GM06990 (cell line): ENCODE measurements around the gene KAT5.
"Not testable (repeated sequence)": the region's sequence is repeated elsewhere in the genome, so short reads cannot be mapped to it uniquely, and the experiment has no call there.

Source experiments
- DNase-seq: peaks from one replicate; pipeline ENCODE4 v3.0.0-alpha.2; 2011; ENCODE audit not compliant: insufficient read length; ENCODE audit errors: extremely low read depth
- H3K27me3 ChIP-seq: replicated peaks from 2 replicates; pipeline ENCODE4 v1.6.0; 2011; ENCODE audit warnings: low read length; ENCODE audit not compliant: control insufficient read depth, insufficient read depth
- H3K36me3 ChIP-seq: 2 replicates; pipeline ENCODE4 v1.5.1; 2011; ENCODE audit warnings: low read length; ENCODE audit not compliant: control insufficient read depth, insufficient read depth
- H3K4me3 ChIP-seq: replicated peaks from 2 replicates; pipeline ENCODE4 v1.5.1; 2011; ENCODE audit warnings: low read depth, mild to moderate bottlenecking, control low read depth, low read length
- CTCF ChIP-seq: IDR thresholded peaks from 2 replicates; pipeline ENCODE4 v1.5.1; 2011; ENCODE audit warnings: low read length, control low read depth, mild to moderate bottlenecking, inconsistent platforms; ENCODE audit not compliant: insufficient read depth, poor library complexity, severe bottlenecking

The KAT5 gene

GRCh38 chr11:65745049-65745448 lies 33.0 kb downstream of the KAT5 start:
- no peak for DNase-seq
- no peak overlapping the region for H3K4me3 ChIP-seq
- TF ChIP-seq CTCF, result no peak
- H3K27me3 ChIP-seq, result no peaks in the 10 kb centered on the region; the same call in none of the 2 replicates
- H3K36me3 ChIP-seq, result no peaks in the 10 kb centered on the region

GRCh38 chr11:65762169-65762568 lies 50.1 kb downstream of the KAT5 start:
- H3K36me3 ChIP-seq, DNase-seq, H3K27me3 ChIP-seq, H3K4me3 ChIP-seq: not testable (repeated sequence)

- not testable (repeated sequence) for DNase-seq, H3K4me3 ChIP-seq, H3K36me3 ChIP-seq, H3K27me3 ChIP-seq
Observed at GRCh38 chr11:65762816-65763215, 50.8 kb downstream of the KAT5 start.

DNA sequence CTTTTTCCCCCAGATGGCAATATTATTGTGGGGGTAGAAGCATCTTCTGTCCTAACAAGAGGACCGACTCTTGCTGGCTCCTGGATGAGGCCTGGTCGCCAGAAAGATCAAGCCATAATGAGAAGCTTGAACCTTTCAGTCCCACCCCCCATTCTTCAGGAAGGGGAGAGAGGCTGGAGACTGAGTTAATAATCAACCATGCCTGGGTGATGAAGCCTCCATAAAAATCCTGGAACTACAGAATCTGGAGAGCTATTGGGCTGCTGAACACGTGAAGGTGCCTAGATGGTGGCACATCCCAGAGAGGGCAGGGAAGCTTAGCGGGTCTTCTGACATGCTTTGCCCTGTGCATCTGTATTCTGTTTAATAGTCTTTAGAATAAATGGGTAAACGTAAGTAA lies 52.4 kb downstream of the KAT5 start:
- TF ChIP-seq CTCF, result no peak
- Histone ChIP-seq H3K27me3 (no peaks in the 10 kb centered on the region), H3K36me3 (no peaks in the 10 kb centered on the region), H3K4me3 (no peak overlapping the region)
- no peak for DNase-seq

GRCh38 chr11:65766535-65766934 lies 54.5 kb downstream of the KAT5 start:
- H3K36me3 ChIP-seq, result no peaks in the 10 kb centered on the region
- no peak for TF ChIP-seq CTCF
- no peak overlapping the region for H3K4me3 ChIP-seq
- no peaks in the 10 kb centered on the region for H3K27me3 ChIP-seq
- no peak for DNase-seq

DNA sequence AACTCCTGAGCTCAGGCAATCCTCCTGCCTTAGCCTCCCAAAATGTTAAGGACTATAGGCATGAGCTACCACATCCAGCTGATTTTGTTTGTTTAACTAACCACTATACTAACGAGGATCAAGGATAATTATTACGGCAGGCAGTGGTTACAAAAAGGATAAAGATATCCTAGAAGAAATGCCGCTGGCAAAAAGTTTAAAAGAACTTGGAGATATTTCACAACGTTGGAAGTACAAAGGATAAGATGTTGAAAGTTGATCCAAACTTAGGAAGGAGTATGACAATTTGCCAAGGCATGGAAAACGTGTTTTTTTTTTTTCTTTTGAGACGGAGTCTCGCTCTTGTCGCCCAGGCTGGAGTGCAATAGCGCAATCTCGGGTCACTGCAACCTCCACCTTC lies 55.4 kb downstream of the KAT5 start:
- H3K27me3 ChIP-seq, result no peaks in the 10 kb centered on the region
- no peak overlapping the region for H3K4me3 ChIP-seq
- DNase-seq, result no peak
- no peaks in the 10 kb centered on the region for H3K36me3 ChIP-seq
- no peak for TF ChIP-seq CTCF

GRCh38 chr11:65767806-65768205 lies 55.8 kb downstream of the KAT5 start:
- not testable (repeated sequence) for DNase-seq, H3K27me3 ChIP-seq, H3K4me3 ChIP-seq, H3K36me3 ChIP-seq
